DND-41 (cell line): ENCODE measurements around the gene SETBP1.

Experiments used
- ATAC-seq: fragments of 200-7000 bp; cut with Tn5 transposase; 3 replicates; pipeline ENCODE4 v1.9.1; 2021; ENCODE audit warnings: low read depth; ENCODE audit not compliant: insufficient read depth
- DNase-seq: peaks from one replicate; pipeline ENCODE4 v3.0.0-alpha.2; 2020
- H2AFZ ChIP-seq: 2 replicates; pipeline ENCODE4 v1.6.0; 2012; ENCODE audit warnings: low read depth, low read length
- H3K27ac ChIP-seq: 2 replicates; pipeline ENCODE4 v1.5.1; 2012; ENCODE audit warnings: low read length, inconsistent platforms
- H3K27me3 ChIP-seq: fragments of 200-600 bp; sonication (generic); 2 replicates; pipeline ENCODE4 v1.6.0; 2012; ENCODE audit warnings: low read length, mild to moderate bottlenecking, inconsistent platforms; ENCODE audit not compliant: insufficient read depth, poor library complexity
- H3K36me3 ChIP-seq: 2 replicates; pipeline ENCODE4 v1.5.1; 2012; ENCODE audit warnings: low read length, inconsistent platforms; ENCODE audit not compliant: insufficient read depth
- H3K4me1 ChIP-seq: 2 replicates; pipeline ENCODE4 v1.5.1; 2012; ENCODE audit warnings: mild to moderate bottlenecking, low read length; ENCODE audit not compliant: insufficient read depth
- H3K4me2 ChIP-seq: 2 replicates; pipeline ENCODE4 v1.6.0; 2012; ENCODE audit warnings: mild to moderate bottlenecking, moderate library complexity, low read length, inconsistent platforms; ENCODE audit not compliant: insufficient read depth
- H3K4me3 ChIP-seq, 2 experiments: fragments of 200-600 bp in 1 of 2; shearing (Covaris generic) in 1 of 2; 2 replicates each; pipeline ENCODE4 v1.5.1; 2012 to 2016; ENCODE audit warnings: inconsistent platforms in 2 of 2, low read length in 2 of 2, mild to moderate bottlenecking in 2 of 2, low read depth in 1 of 2, moderate library complexity in 1 of 2
- H3K79me2 ChIP-seq: 2 replicates; pipeline ENCODE4 v1.6.0; 2012; ENCODE audit warnings: low read length, inconsistent platforms; ENCODE audit not compliant: insufficient read depth
- H3K9ac ChIP-seq: 2 replicates; pipeline ENCODE4 v1.6.0; 2012; ENCODE audit warnings: low read depth, mild to moderate bottlenecking, inconsistent platforms, low read length, moderate library complexity
- H3K9me3 ChIP-seq: 2 replicates; pipeline ENCODE4 v1.5.1; 2012; ENCODE audit warnings: low read length, moderate library complexity, mild to moderate bottlenecking, inconsistent platforms; ENCODE audit not compliant: insufficient read depth, severe bottlenecking
- H4K20me1 ChIP-seq: 2 replicates; pipeline ENCODE4 v1.6.0; 2012; ENCODE audit warnings: low read length; ENCODE audit not compliant: insufficient read depth
- EZH2 ChIP-seq: IDR thresholded peaks from 3 replicates; pipeline ENCODE4 v1.6.1; 2012; ENCODE audit warnings: borderline replicate concordance, low read depth, mild to moderate bottlenecking, moderate library complexity, low read length, inconsistent platforms; ENCODE audit not compliant: severe bottlenecking
- TF ChIP-seq, protein P1 (sequence below): IDR thresholded peaks from 2 replicates; pipeline ENCODE4 v1.5.1; 2012; ENCODE audit warnings: borderline replicate concordance, low read length, moderate library complexity, mild to moderate bottlenecking; ENCODE audit not compliant: poor library complexity, severe bottlenecking; ENCODE audit errors: extremely low read depth

SETBP1 gene

DNA sequence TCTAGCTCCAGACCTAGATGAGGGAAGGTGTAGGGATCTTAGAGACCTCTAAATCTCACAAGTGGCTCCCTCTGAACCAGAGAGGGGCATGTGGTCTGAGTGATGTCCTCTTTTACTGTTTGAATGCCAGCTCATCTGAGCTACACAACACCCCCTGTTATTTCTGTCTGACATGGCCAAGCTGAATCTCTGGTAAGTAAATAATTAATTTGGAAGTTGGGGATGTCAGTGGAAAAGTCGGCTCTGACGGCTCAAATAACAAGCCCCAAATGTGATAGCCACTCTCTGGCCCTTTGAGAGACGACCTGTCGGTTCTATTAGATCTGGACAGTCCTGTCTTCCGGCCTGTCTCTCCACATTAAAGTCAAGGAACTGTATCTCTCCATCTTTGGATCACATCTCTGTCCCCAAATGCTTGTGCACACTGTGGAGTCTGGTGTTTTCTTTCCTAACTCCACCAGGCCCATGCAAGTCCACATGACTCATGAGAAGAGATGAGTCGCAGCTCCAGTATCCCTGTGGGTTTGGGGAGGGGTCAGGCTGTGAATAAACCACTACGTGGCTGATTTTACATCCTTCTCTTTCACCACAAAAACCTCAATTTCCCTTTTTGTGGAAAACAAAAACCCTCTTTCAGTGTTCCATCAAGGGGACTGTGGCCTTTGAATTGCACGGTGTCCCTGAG is 52.5 kb downstream of the SETBP1 start:
- H3K27ac ChIP-seq = no peak overlapping the region
- no peaks in the 10 kb centered on the region for H3K9me3 ChIP-seq
- no peak for TF ChIP-seq EZH2
- TF ChIP-seq, protein P1, sequence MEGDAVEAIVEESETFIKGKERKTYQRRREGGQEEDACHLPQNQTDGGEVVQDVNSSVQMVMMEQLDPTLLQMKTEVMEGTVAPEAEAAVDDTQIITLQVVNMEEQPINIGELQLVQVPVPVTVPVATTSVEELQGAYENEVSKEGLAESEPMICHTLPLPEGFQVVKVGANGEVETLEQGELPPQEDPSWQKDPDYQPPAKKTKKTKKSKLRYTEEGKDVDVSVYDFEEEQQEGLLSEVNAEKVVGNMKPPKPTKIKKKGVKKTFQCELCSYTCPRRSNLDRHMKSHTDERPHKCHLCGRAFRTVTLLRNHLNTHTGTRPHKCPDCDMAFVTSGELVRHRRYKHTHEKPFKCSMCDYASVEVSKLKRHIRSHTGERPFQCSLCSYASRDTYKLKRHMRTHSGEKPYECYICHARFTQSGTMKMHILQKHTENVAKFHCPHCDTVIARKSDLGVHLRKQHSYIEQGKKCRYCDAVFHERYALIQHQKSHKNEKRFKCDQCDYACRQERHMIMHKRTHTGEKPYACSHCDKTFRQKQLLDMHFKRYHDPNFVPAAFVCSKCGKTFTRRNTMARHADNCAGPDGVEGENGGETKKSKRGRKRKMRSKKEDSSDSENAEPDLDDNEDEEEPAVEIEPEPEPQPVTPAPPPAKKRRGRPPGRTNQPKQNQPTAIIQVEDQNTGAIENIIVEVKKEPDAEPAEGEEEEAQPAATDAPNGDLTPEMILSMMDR = no peak
- H3K36me3 ChIP-seq = no peaks in the 10 kb centered on the region
- H3K4me2 ChIP-seq = no peak overlapping the region
- peaks cover 33% of the 10 kb centered on the region for H3K4me1 ChIP-seq
- no peak overlapping the region for H3K4me3 ChIP-seq
- H3K79me2 ChIP-seq = no peaks in the 10 kb centered on the region
- no peak overlapping the region for H3K9ac ChIP-seq
- ATAC-seq (peak; percentile 45; the same call in 2 of the 3 replicates), DNase-seq (peak; percentile 48)
- no peaks in the 10 kb centered on the region for H3K27me3 ChIP-seq
- peaks cover 20% of the 10 kb centered on the region; the same call in 1 of the 2 replicates for H4K20me1 ChIP-seq
- no peak overlapping the region for H2AFZ ChIP-seq

DNA sequence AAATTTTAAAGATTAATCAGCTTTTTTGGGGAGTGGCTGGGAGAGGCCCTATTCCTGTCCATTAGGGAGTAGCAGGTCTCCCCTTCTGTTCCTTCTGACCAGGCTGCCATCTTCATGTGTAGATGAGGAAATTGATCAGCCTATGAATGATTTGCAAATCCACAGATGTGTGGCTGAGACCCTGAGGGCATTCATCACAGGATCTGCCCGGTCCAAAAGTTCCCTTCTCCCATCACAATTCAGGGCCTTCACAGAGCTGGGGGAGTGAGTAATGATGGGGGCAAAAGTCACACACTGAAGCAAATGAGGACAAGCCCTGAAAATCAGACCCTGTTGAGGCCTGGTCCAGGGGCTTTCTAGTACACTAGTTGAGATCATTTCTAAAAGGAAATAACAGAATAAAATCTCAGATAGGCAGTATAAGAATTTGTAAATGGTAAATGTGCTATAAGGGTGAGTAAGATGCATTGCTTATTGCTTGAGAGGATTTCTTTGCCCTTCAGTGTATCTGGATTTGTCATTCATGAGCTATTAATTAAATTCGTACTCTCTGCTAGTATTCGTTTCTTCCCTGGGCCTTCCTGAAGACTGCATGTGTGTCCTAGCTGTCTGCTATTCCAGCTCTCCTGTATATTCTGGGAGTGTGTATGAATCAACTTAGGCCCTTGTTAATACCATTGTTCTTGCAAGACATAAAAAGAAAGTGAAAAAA is 53.2 kb downstream of the SETBP1 start:
- H3K79me2 ChIP-seq = no peaks in the 10 kb centered on the region
- peaks cover 30% of the 10 kb centered on the region for H3K4me1 ChIP-seq
- H3K9ac ChIP-seq = no peak overlapping the region
- H3K4me2 ChIP-seq = no peak overlapping the region
- ATAC-seq = no peak
- TF ChIP-seq, protein P1 = no peak
- no peak for TF ChIP-seq EZH2
- no peaks in the 10 kb centered on the region for H3K27me3 ChIP-seq
- H3K4me3 ChIP-seq = no peak overlapping the region
- H3K9me3 ChIP-seq = no peaks in the 10 kb centered on the region
- H2AFZ ChIP-seq = no peak overlapping the region
- no peak for DNase-seq
- H4K20me1 ChIP-seq = peaks cover 20% of the 10 kb centered on the region; the same call in 1 of the 2 replicates
- no peaks in the 10 kb centered on the region for H3K36me3 ChIP-seq
- H3K27ac ChIP-seq = no peak overlapping the region

DNA sequence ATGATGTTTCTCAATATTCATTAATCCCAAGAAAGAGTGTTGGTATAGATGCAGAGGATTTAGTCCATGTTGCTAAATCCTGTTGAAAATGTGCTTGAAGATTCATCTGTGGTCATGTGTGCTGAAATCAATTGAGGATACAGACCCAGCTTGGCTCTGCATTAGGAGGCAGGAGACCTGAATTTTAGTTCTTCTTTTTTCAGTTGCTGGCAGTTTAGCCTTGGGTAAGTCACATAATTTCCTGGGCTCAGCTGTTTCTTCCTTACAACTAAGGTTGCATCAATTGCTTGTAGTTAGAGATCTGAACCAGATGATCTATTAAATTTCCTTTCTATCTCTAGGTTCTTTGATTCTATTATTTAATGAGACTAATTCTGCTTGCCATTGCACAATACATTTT is 54.4 kb downstream of the SETBP1 start:
- no peak overlapping the region for H3K27ac ChIP-seq
- no peak overlapping the region for H3K4me2 ChIP-seq
- H3K27me3 ChIP-seq = no peaks in the 10 kb centered on the region
- peaks cover 17% of the 10 kb centered on the region; the same call in 1 of the 2 replicates for H4K20me1 ChIP-seq
- no peak for TF ChIP-seq EZH2
- TF ChIP-seq, protein P1 = no peak
- ATAC-seq (no peak), DNase-seq (no peak)
- no peak overlapping the region for H3K9ac ChIP-seq
- H3K9me3 ChIP-seq = no peaks in the 10 kb centered on the region
- no peaks in the 10 kb centered on the region for H3K79me2 ChIP-seq
- H3K36me3 ChIP-seq = no peaks in the 10 kb centered on the region
- H3K4me3 ChIP-seq = no peak overlapping the region
- peaks cover 18% of the 10 kb centered on the region for H3K4me1 ChIP-seq
- no peak overlapping the region for H2AFZ ChIP-seq
